C1 segment of cervical spinal cord (tissue), 14 donors: Measurements from ENCODE around the gene ATXN1.
"Not testable (repeated sequence)": the region's sequence is repeated elsewhere in the genome, so short reads cannot be mapped to it uniquely, and the experiment has no call there.

Experiments used
- DNase-seq, 14 donors: peaks; one replicate each; lab custom pipeline; 2025; lab: John Stamatoyannopoulos, UW

Gene ATXN1

DNA sequence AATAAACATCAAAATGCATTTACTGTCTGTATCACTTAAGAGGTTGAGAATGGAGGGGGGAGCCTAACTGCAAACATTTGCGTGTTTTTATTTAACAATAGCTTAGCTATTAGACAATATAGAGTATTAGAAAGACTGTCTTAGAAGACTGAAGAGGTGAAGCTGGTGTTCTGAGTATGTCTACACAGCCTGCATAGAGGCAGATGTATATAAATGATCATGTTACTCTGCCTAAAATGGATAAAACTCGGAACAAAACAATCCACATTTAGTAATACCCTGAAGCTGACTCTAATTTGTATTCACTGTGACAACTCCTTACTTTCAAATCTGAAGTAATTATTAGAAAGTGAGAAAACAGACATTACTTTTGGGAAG lies 340.9 kb downstream of the ATXN1 start:
- no peak for DNase-seq

DNA sequence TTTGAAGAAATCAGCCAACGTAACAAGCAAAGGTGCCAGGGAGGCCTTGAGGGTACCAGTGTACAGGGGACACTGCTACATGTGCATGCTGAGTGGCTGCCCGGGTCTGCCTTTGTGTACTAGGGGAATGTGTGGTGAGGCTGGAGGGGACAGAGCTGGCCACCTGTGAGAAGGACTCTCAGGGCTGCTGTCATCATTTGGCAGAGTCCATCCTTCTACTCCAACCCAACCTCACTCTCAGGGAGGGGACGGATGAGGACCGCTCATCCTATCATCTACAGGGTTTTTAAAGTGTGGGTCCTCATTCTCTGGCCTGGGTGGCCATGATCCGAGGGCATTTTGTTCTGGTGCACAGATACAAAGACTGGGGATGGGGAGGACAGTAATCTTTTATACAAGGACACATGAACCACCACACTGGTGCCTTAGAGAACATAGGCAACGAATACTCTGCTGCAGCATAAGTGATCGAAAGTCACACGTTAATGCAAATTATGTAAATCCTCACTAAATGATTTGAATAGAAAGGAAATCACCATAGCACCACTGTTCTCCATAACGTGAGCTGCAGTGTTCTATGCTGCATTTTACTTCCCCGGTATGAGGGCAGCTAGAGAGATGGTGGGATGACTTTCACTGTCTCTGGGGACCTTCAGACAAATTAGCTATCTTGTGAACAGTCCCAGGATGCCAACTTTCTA lies 341.5 kb downstream of the ATXN1 start:
- no peak for DNase-seq

DNA sequence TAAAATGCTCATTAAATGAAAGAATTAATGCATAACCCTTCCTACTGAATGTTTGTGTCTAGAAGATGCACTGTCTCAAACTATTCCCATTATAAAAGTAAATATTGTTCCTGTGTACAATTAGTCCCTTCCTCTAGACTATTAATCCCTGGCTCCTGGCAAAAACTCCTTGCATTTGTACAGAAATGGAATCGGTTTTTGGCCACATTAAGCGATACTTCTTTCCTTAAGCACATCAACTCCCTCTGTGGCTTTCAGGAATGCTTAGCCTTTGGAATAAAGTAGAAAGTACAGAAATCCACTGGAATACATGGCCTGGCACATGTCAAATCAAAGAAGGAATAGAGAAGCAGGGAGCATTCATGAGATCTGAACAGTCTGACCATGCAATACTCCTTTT lies 343.1 kb downstream of the ATXN1 start:
- DNase-seq, result no peak

DNA sequence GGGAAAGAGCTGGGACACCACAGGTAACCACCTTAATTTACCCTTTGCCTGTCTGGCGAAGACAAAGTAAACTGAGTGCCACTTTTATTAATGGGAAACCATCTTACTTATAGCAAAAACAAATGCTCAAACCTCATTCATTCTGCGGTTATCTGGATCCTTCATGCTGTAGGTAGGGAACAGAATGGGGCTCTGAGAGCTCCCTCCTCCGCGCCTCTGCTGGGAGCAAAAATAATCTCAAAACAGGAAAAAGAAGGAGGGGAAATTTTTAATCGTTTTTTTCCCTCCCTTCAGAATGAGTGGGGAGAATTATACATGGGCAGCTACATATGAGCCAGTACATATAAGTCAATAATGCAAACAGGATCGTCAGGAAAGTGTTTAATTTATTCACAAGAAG lies 345.6 kb downstream of the ATXN1 start:
- no peak for DNase-seq

DNA sequence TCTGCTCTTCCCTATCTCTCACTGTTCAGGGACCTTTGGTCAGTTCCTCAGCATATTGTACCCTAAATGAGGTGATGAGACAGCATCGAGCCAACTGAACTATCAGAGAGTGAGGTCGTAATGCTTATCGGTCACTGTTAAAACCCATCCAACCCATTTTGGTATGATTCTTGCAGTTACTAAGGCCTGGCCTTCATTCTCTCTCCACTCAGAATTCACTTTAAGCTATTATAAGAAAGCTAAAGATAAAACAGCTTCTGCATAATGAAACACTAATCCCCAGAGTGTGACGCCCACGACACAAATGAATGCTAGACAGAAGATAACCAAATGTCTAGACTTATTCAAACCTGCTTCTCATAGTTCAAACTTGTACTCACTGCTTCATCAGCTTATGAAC lies 347.1 kb downstream of the ATXN1 start:
- no peak for DNase-seq

DNA sequence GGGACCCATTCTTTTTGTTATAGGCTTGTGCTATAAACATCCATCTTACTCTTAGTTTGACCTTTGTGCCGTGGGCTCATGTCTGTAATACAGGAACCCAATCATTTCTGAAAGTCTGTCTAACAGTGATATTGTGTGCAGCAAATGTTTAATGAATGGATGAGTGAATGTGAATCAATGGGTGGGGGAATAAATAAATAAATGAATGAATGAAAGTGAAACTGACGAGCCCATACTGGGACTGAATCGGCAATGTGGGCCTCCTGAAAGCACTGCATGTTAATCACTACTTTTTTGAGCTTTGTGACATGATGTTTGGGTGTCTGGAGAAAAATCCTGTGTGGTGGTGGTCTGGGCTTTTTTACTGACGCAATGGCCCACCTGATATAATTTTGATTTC lies 347.9 kb downstream of the ATXN1 start:
- no peak for DNase-seq

DNA sequence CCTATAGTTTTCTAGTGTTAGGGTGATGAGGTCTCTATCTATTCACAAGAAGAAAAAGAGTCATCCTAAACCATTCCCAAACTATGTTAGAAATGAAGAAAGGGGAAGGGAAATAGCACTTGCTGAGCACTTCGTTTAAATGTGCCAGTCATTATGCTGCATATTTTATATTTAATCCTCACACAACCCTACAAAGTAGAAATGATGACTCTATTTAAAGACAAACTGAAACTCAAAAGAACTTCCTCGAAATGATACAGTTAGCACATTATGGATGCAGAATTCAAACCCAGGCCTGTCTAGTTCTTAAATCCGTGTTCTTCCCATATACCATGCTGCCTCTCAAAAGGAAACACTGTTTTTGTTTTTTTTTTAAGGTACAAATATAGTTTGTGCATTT lies 348.3 kb downstream of the ATXN1 start:
- no peak for DNase-seq

DNA sequence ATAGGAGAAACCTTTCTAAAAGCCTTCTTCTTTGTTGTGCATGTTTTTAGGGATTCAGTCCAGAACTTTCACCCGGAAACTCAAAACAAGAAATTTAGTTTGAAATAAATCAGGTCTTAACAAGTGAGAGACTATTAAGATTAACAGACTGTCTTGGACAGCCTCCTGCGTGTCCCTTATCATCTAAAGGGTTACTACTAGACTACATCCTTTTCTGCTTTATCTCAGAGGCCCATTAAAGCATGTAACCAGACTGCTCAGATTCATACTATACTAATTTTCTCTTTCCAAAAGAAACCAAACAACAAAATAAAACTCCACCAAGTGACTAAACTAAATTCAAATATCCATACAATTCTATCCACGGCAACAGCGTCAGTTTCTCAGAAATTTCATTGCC lies 349.1 kb downstream of the ATXN1 start:
- no peak for DNase-seq

DNA sequence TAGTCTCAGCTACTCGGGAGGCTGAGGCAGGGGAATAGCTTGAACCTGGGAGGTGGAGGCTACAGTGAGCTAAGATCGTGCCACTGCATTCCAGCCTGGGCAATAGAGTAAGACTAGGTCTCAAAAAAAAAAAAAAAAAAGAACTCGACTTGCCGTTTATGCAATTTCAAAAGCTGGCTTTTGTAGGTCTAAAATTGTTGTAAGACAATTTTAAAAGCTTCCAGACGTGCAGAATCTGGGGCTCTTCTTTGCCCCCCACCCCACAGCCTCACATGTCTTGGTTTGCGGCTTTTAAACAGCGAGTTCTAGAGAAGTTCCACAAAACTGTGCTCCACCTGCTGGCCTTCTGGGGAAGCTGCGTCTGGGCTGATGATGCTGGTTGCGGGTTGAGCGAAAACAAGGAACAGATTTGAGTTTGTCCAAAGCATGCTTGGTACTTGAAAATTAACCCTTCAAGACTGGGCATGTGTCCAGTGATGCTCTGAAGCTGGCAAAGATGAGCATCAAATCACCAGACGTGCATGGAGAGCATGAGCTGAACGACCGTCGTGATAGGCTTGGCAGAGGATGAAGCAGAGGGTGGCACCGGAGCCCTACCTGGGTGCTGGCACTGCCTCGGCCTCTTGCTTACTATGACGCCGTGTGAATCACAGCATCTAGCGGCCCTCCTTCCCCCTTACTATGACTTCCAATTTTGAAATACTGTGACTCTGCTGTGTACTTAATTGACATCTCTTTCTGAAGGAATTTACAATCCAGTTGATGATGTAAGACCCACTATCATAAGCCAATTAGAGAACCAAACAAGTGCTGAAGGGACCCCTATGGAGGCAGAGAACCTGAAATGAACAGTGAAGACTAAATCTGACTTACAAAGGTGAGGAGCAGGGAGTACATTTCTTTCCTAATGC lies 351.5 kb downstream of the ATXN1 start:
- DNase-seq, result peak in 9 of 14 donors; percentile 15 to 70 (median 26)

DNA sequence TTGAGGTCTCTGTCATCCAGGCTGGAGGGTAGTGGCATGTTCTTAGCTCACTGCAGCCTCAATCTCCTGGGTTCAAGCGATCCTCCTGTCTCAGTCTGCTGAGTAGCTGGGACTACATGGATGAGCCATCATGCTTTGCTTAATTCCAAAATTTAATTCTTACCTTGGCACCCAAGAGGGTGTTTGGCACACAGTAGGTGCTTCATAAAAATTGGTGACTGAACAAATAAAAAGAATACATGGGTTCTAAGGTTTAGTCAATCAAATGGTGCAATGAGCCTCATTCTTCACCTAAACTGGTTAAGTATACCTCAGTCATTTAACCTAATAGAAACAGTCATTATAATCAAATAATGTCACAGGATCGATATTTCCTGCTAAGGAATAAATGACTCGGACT lies 352.5 kb downstream of the ATXN1 start:
- DNase-seq, result no peak

DNA sequence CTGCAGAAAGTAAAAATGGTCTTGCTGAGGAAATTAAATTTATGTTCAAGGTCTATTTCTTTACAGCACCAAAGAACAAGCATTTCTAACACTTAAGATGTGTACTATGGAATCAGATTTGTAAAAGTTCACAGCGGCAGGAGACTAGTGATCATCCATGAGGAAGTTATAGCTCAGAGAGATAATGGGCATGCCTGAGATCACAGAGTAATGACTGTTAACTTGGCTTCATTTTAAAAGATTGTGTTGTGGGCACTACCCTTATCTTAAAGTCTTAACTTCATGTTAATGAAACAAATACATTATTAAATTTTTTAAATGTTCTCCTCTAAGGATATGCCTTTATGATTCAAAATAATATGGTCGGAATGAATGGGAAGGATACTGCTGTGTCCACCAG lies 354.3 kb downstream of the ATXN1 start:
- no peak for DNase-seq

DNA sequence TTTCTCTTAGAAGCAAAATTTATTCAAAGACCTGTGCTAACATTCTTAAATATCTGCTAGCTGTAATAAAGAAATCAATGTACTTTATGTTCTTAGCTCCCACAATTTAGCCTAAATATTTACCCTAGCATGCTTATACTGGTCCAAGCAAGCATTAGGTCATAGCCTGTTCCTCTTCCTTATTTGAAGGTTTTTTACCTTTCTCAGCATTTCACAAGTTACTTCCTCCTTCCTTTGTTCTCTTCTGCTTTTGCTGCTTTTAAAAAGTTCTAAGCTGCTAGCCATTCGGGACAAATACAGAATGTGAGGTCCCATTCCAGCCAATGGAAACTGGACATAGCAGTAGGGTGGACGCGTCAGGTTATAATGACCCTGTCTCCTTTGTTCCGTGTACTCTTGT lies 354.7 kb downstream of the ATXN1 start:
- DNase-seq, result not testable (repeated sequence)

DNA sequence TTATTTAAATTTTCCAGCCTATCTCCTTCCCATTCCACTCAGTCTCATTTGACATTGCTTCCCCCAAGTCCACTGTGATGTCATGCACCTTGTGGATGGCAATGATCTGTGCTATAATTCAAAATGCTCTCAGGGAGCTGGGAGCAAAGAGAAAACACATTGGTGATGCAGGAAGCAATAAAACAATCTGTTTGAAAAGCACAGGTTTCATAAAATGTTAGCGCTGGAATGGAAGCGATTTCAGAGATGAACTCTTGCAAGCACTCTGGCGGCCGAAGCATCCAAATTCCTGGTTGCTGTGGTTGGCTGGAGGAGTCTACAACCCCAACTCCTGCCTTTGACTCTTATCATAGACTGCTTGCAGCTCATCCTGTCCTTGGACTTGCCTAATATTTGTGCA lies 355.9 kb downstream of the ATXN1 start:
- DNase-seq, result no peak

DNA sequence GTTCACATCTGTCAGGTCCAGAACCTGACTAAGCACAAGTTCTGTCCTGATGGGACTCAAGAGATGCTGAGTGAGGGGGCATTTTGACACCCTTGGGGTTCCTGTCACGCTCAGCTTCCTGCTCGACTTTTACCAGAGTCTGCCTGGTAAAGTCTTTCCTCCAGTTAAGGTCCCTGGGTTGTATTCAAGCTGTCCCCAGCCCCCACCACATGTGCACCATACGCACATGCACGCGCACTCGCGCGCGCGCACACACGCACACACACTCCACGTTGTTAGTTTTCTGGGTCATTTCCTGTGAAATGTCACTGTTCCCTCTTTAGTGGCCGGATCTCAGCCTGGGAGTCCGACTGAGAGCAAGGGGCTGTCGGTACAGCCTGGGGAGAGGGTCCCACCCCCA lies 356.8 kb downstream of the ATXN1 start:
- DNase-seq, result no peak

DNA sequence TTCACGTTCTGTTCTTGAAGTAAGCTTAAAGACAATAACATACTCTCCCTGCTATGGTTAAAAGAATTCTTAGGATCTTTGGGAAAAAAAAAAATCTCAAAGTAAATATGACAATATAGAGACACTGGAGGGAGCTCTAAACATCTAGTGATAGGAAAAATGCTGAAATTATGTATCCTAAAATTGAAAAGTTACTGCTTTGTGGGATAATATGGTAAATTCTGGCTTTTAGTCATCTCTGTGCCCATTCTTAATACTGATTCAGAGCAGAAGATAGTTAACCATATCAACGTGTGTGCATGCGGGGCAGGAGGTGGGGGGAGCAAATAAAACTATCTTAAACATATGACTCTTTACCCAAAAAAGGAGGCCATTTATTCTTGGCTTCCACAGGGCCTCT lies 357.4 kb downstream of the ATXN1 start:
- DNase-seq, result no peak

DNA sequence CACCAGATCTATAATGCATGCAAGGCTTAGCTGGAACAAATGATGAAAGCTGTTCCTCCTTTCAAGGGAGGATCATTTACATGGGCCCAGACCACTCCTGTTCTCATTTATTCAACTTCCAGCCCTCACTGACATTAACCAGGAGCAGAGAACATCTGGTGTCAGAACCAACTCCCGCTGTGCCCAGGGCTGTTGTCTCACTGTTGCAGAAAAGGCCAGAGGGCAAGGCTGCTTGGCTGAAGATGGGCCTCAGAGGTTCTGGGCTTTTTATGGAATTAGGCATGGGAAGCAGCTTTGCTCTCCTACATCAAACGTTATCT lies 358.7 kb downstream of the ATXN1 start:
- no peak for DNase-seq

DNA sequence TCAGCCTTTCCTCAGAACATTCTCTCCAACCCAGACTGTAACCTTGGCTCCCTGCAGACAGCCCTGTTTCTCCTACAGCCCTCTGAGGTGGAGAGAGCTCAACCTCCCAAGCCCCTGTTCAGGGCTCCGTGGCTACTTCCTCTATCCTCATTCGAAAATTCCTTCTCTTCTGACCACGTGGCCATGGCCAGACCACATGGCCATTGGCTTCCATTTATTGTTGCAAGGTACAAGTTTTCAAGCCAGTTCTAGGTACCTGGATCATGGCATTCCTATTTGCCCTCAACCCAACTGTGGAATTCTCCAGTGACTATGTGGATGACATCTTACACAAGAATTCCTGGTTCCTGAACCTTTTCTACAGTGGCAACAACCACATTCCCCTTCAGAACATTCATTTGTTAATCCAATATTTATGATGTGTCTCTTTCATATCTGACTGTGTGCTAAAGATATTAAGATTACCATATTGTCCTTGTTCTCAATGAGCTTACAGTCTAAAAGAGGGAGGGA lies 361.0 kb downstream of the ATXN1 start:
- DNase-seq, result no peak

DNA sequence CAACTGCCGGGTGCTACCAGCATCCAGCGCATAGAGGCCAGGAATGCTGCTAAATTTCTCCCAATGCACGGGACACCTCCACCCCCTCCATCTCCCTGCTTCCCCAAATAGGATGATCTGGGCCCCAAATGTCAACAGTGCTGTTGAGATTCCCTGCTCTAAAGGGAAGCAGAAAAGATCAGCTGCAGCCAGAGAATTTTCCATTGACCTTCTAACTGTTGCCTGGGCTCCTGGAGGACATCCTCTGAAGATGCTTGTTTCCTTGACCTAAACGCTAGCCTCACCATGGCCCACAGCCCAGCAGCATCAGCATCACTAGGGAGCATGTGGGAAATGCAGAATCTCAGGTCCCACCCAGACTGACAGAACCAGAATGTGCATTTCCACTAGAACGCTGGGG lies 361.6 kb downstream of the ATXN1 start:
- no peak for DNase-seq

DNA sequence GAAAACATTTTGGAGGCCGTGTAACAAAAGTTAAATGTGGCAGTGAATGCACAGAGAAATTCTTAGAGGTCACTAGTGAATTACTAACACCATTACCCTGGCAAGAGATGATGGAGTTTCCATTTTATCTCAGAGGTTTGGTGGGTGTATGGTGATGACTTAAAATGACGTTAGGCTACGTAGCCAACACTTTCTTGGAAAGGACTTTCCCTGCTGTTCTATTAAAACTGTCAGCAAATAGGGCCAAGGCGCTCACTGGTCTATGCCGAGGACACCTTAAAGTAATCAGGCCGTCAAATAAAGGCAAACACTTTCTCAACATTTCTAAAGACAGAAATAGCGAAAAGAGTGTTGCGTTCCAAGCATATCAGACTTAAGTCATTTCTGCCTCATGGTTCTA lies 362.1 kb downstream of the ATXN1 start:
- no peak for DNase-seq

DNA sequence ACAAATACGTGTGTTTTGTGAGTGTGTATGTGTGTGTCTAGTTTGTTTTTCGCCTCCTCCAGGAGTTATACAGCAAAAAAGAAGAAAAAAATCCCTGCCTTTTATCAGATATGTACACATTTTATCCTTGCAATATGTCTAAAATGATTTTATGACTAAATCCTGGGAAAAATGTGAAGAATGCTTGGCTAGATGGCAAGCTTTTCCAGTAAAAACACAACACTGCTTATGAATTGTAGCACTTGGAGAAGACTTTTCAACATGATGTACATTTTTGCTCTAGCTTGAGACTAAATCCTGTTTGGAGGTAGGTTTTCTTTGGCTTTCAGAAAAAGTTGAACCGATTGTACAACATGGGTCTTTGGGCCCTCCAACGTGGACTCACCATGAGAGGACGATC lies 362.7 kb downstream of the ATXN1 start:
- DNase-seq, result no peak

DNA sequence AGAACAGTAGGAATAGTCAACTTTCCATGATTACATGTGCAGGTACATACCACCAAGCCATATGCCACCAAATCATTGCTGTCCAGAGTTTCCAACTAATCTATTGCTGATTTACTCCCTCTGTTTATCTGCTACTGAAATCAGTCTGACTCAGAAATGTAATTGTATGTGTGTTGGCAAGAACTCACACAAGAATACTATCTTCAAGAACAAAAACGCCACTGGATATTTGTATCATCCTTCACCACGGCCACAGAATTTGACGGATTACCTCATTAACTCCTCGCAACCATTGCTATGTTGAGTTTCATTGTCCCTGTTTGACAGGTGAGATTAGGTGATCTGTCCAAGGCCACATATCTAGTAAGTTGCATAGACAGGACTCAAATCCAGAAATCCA lies 363.6 kb downstream of the ATXN1 start:
- no peak for DNase-seq

DNA sequence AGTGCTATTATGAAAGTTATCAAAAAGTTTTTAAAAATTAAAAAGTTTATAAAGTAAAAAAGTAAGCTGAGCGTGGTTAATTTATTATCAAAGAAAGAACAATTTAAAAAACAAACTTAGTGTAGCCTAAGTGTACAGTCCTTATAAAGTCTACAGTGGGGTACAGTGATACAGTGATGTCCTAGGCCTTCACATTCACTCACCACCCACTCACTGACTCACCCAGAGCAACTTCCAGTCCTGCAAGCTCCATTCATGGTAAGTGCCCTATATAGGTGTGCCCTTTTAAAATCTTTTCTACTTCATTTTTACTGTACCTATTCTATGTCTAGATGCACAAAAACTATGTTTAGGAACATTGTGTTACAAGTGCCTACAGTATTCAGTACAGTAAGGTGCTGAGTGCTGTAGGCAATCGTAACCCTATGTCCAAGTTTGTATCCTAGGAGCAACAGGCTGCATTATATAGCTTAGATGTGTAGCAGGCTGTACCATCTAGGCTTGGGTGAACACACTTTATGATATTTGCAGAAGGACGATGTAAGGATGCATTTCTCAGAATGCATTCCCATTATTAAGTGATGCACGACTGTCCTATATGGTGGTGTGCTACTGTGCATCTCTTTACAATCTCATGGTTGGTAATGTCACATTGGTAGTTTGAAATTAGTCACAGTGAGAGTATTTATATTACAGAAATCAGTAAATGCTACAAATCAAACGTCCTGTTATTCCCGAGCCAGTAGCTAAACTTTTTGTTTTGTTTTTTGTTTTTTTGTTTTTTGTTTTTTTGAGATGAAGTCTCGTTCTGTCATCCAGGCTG lies 364.6 kb downstream of the ATXN1 start:
- no peak for DNase-seq
